ENCODE results near the gene ICAM1.

The ICAM1 gene

DNA sequence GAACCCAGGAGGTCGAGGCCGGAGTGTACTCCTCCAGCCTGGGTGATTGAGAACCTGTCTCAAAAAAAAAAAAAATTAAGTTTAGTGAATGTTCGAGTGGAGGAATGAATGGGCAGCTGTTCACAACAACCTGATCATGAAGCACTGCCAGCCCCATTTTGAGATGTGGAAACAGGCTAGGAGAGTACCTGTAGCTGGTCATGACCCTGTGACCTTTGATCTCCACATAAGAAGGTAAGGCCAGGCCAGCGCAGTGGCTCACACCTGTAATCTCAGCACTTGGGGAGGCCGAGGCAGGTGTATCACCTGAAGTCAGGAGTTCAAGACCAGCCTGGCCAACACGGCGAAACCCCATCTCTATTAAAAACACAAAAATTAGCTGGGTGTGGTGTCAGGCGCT lies 54.8 kb downstream of the ICAM1 start:
- Histone ChIP-seq H3K27ac (ENCODE audit: insufficient read depth, low read length, poor library complexity, severe bottlenecking) (no peak overlapping the region), H3K4me1 (ENCODE audit: control insufficient read depth, insufficient read depth, low read length, poor library complexity, severe bottlenecking) (no peaks in the 10 kb centered on the region), H3K36me3 (ENCODE audit: control insufficient read depth, insufficient read depth, low read length) (peaks cover 93% of the 10 kb centered on the region), H3K27me3 (replicated peaks; ENCODE audit: control insufficient read depth, insufficient read depth, low read length, poor library complexity, severe bottlenecking) (no peaks in the 10 kb centered on the region), H3K9me3 (ENCODE audit: control insufficient read depth, low read length) (no peaks in the 10 kb centered on the region), H3K4me3 (ENCODE audit: insufficient read depth, low read depth, low read length, poor library complexity, severe bottlenecking) (no peak overlapping the region)
- no peak for DNase-seq

DNA sequence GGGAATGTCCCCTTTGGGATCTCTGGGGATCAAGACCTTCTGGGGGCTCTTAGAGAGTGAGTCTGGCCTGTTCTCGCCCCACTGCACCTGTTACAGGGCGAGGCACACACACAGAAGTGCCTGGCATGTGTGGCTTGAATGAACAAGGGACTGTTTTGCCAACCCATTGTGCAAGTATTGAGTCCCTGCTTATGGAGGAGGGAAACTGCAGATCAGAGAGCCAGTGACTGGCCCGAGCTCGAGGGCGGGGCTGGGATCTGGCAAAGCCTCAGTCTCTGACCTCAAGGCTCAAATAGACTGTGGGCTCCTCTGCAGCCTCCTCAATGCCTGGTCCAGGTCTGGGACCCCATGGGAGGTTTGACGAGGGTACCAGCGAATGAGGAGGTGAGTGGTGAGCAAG lies 56.9 kb downstream of the ICAM1 start:
- Histone ChIP-seq H3K36me3 (ENCODE audit: control insufficient read depth, insufficient read depth, low read length) (peaks cover 73% of the 10 kb centered on the region), H3K27me3 (replicated peaks; ENCODE audit: control insufficient read depth, insufficient read depth, low read length, poor library complexity, severe bottlenecking) (no peaks in the 10 kb centered on the region), H3K9me3 (ENCODE audit: control insufficient read depth, low read length) (no peaks in the 10 kb centered on the region), H3K27ac (ENCODE audit: insufficient read depth, low read length, poor library complexity, severe bottlenecking) (no peak overlapping the region), H3K4me1 (ENCODE audit: control insufficient read depth, insufficient read depth, low read length, poor library complexity, severe bottlenecking) (peaks cover 9% of the 10 kb centered on the region), H3K4me3 (ENCODE audit: insufficient read depth, low read depth, low read length, poor library complexity, severe bottlenecking) (no peak overlapping the region)
- DNase-seq, result no peak

DNA sequence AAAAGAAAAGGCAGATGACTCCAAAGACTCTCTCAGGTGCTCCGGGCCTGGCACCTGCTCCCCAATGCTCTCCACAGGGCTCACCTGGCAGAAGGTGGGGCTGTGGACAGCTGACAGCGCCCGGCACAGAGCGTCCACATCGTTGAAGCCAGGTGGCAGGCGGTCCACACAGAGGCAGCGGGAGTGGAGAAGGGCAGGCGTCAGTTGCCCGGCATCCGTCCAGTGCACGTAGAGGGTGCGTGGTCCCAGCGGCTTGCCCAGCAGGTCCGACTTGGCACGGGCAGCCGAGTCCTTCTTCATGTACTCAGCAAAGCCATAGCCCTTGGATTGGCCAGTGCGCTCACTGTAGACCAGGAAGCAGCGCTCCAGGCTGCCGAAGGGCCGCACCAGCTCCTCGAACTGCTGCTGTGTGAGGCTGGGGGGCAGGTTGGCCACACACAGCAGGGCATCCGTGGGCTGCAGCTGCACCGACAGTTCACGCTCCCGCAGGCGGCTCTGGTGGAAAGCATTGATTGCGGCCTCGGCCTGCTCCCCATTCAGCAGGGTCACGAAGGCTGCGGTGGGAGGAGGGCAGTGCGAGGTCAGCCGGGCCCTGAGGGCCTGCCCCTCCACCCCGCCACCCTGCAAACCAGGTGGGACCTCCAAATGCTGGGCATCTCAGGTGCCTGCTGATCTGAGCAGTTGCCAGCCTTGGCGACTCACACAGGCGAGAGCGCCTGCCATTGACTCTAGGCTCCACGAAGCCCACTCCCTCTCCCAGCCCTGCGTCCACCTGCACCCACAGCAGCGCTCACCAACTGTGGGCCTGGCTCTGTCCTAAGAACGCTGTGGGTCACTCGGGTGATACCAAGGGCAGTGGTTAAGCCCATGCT lies 57.9 kb downstream of the ICAM1 start:
- no peak overlapping the region for H3K4me3 ChIP-seq (ENCODE audit: insufficient read depth, low read depth, low read length, poor library complexity, severe bottlenecking)
- peaks cover 13% of the 10 kb centered on the region for H3K4me1 ChIP-seq (ENCODE audit: control insufficient read depth, insufficient read depth, low read length, poor library complexity, severe bottlenecking)
- no peaks in the 10 kb centered on the region for H3K27me3 ChIP-seq (replicated peaks; ENCODE audit: control insufficient read depth, insufficient read depth, low read length, poor library complexity, severe bottlenecking)
- DNase-seq, result no peak
- H3K9me3 ChIP-seq (ENCODE audit: control insufficient read depth, low read length), result no peaks in the 10 kb centered on the region
- peaks cover 63% of the 10 kb centered on the region for H3K36me3 ChIP-seq (ENCODE audit: control insufficient read depth, insufficient read depth, low read length)
- H3K27ac ChIP-seq (ENCODE audit: insufficient read depth, low read length, poor library complexity, severe bottlenecking), result no peak overlapping the region

GRCh38 chr19:10329555-10329954 lies 58.6 kb downstream of the ICAM1 start:
- H3K4me1 ChIP-seq (ENCODE audit: control insufficient read depth, insufficient read depth, low read length, poor library complexity, severe bottlenecking), result peaks cover 18% of the 10 kb centered on the region

DNA sequence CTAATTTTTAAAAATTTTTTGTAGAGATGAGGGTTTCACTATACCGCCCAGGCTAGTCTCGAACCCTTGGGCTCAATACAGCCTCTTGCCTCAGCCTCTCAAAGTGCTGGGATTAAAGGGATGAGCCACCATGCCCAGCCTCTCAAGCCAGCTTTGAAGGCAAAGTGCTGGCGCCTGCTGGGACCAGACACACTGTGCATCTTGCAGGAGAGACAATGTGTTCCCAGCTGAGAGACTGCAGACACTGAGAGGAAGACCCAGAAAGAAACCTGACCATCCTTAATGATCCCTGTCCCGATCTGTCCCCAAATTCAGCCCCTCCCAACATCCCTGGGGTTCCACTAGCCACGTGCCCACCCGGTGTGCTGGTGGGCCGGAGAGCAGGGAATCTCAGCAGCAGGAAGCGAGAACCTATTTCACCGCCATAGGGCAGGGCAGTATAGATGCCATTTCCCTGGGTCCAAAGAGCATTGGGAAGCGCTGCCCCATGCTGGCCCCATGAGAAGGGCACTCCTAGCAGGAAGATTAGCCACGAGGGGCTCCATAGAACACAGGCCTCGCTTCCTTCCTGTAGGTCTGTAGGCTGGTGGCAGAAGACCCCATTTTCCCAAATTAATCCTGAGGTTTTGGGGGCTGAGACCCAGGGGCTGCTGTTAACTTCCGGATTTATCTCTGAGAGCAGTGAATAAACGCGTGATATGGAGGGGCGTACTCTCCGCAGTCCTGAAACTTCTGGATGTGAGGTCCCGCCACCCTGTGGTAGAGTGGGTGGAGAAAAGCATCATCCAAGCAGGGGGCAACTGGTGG lies 61.4 kb downstream of the ICAM1 start:
- Histone ChIP-seq H3K27me3 (replicated peaks; ENCODE audit: control insufficient read depth, insufficient read depth, low read length, poor library complexity, severe bottlenecking) (no peaks in the 10 kb centered on the region), H3K9me3 (ENCODE audit: control insufficient read depth, low read length) (no peaks in the 10 kb centered on the region), H3K4me1 (ENCODE audit: control insufficient read depth, insufficient read depth, low read length, poor library complexity, severe bottlenecking) (peaks cover 21% of the 10 kb centered on the region), H3K36me3 (ENCODE audit: control insufficient read depth, insufficient read depth, low read length) (peaks cover 54% of the 10 kb centered on the region), H3K27ac (ENCODE audit: insufficient read depth, low read length, poor library complexity, severe bottlenecking) (peak overlapping the region; percentile 92), H3K4me3 (ENCODE audit: insufficient read depth, low read depth, low read length, poor library complexity, severe bottlenecking) (peak overlapping the region; percentile 87)
- DNase-seq, result no peak

More at GRCh38 chr19:10329555-10329954, 58.6 kb downstream of the ICAM1 start:
- no peaks in the 10 kb centered on the region for H3K9me3 ChIP-seq (ENCODE audit: control insufficient read depth, low read length)
- H3K4me3 ChIP-seq (ENCODE audit: insufficient read depth, low read depth, low read length, poor library complexity, severe bottlenecking), result no peak overlapping the region
- H3K27me3 ChIP-seq (replicated peaks; ENCODE audit: control insufficient read depth, insufficient read depth, low read length, poor library complexity, severe bottlenecking), result no peaks in the 10 kb centered on the region
- H3K27ac ChIP-seq (ENCODE audit: insufficient read depth, low read length, poor library complexity, severe bottlenecking), result no peak overlapping the region
- DNase-seq, result no peak
- H3K36me3 ChIP-seq (ENCODE audit: control insufficient read depth, insufficient read depth, low read length), result peaks cover 59% of the 10 kb centered on the region

- H3K4me3 ChIP-seq (ENCODE audit: insufficient read depth, low read depth, low read length, poor library complexity, severe bottlenecking), result peak within 1 kb of the TSS; percentile 87
- no peaks in the 10 kb centered on the region for H3K27me3 ChIP-seq (replicated peaks; ENCODE audit: control insufficient read depth, insufficient read depth, low read length, poor library complexity, severe bottlenecking)
- H3K4me1 ChIP-seq (ENCODE audit: control insufficient read depth, insufficient read depth, low read length, poor library complexity, severe bottlenecking), result peaks cover 21% of the 10 kb centered on the region
- no peaks in the 10 kb centered on the region for H3K9me3 ChIP-seq (ENCODE audit: control insufficient read depth, low read length)
- H3K36me3 ChIP-seq (ENCODE audit: control insufficient read depth, insufficient read depth, low read length), result peaks cover 46% of the 10 kb centered on the region
- DNase-seq, result peak; percentile 95 to 96 (median 96)
- H3K27ac ChIP-seq (ENCODE audit: insufficient read depth, low read length, poor library complexity, severe bottlenecking), result peak within 1 kb of the TSS; percentile 92
These were observed 62.2 kb downstream of the ICAM1 start, which contains the start of gene RAVER1 for GRCh38 chr19:10332965-10333757. Gene RAVER1, minus strand, starts transcription at chr19:10333529. Its CDS starts 22 bp downstream, at chr19:10333507.

- H3K4me1 ChIP-seq (ENCODE audit: control insufficient read depth, insufficient read depth, low read length, poor library complexity, severe bottlenecking), result peaks cover 29% of the 10 kb centered on the region
- peak overlapping the region; percentile 92 for H3K27ac ChIP-seq (ENCODE audit: insufficient read depth, low read length, poor library complexity, severe bottlenecking)
- peak overlapping the region; percentile 87 for H3K4me3 ChIP-seq (ENCODE audit: insufficient read depth, low read depth, low read length, poor library complexity, severe bottlenecking)
- no peaks in the 10 kb centered on the region for H3K27me3 ChIP-seq (replicated peaks; ENCODE audit: control insufficient read depth, insufficient read depth, low read length, poor library complexity, severe bottlenecking)
- H3K36me3 ChIP-seq (ENCODE audit: control insufficient read depth, insufficient read depth, low read length), result peaks cover 37% of the 10 kb centered on the region
- DNase-seq, result no peak
- no peaks in the 10 kb centered on the region for H3K9me3 ChIP-seq (ENCODE audit: control insufficient read depth, low read length)
These were observed 63.1 kb downstream of the ICAM1 start for GRCh38 chr19:10333758-10334587.

- no peaks in the 10 kb centered on the region for H3K9me3 ChIP-seq (ENCODE audit: control insufficient read depth, low read length)
- peaks cover 29% of the 10 kb centered on the region for H3K36me3 ChIP-seq (ENCODE audit: control insufficient read depth, insufficient read depth, low read length)
- no peaks in the 10 kb centered on the region for H3K27me3 ChIP-seq (replicated peaks; ENCODE audit: control insufficient read depth, insufficient read depth, low read length, poor library complexity, severe bottlenecking)
- H3K4me3 ChIP-seq (ENCODE audit: insufficient read depth, low read depth, low read length, poor library complexity, severe bottlenecking), result no peak overlapping the region
- no peak overlapping the region for H3K27ac ChIP-seq (ENCODE audit: insufficient read depth, low read length, poor library complexity, severe bottlenecking)
- peaks cover 35% of the 10 kb centered on the region for H3K4me1 ChIP-seq (ENCODE audit: control insufficient read depth, insufficient read depth, low read length, poor library complexity, severe bottlenecking)
- DNase-seq, result peak in 1 of 3 donors; percentile 17
These were observed 63.9 kb downstream of the ICAM1 start for GRCh38 chr19:10334588-10335351.

Measured in effector memory CD4-positive, alpha-beta T cell (primary cell).